ENCODE data around the gene TRIM8. TPM values are rescaled to one million over a fixed set of nuclear protein-coding genes. Genes with fewer than 3 reads are reported as not detected.

TRIM8 gene
- total RNA-seq, 1 experiment from 2014 or later: 67.3 TPM

DNA sequence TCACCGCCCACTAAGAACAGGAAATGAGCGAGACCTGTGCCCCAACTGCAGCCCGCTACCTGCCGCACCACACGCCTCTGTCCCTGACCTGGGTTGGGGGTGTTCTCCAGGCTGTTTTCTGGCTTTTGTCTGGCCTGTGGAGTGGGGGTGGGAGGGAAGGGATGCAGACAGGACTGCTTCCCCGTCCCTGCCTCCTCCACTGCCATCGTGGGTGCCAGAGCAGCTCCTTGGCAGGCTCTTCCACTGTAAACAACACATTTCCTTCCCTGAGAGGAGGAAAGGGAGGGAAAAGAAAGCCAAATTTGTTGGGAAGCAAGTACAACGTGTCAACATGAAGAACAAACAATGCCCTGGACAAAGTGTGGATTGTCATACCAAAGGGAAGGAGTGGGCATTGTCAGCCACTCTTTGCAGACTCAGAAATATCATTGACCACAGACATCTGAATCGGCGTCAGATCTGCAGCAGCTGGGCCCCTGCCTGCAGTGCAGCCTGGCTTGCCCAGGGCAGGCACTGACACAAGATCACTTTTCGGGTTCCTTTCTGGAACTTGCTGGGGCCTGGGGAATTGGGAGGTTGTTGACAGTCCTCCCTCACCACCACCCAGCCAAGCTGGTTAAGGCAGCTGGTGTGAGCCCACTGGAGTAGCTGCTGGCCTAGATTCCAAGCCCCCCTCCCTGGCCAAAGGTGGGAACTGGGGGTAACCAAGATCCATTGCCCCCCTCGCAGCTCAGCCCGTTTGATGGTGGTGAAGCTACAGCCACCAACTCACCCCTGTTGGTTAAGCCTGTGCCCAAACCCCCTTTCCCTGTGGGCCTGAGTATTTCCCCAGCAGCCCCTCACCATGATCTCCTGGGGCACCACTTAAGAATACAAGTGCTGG lies 22.6 kb upstream of the TRIM8 start:
- H3K9me3 ChIP-seq (replicated peaks): no peaks in the 10 kb centered on the region
- H3K36me3 ChIP-seq: no peaks in the 10 kb centered on the region
- peak; percentile 81 to 84 for DNase-seq
- peaks cover 45% of the 10 kb centered on the region for H3K4me1 ChIP-seq
- H3K4me3 ChIP-seq: no peak overlapping the region
- peak overlapping the region; percentile 83 for H3K27ac ChIP-seq
- no peaks in the 10 kb centered on the region for H3K27me3 ChIP-seq

GRCh38 chr10:102624094-102624493 lies 20.2 kb upstream of the TRIM8 start:
- no peaks in the 10 kb centered on the region for H3K27me3 ChIP-seq
- peaks cover 68% of the 10 kb centered on the region for H3K4me1 ChIP-seq
- DNase-seq: no peak
- H3K27ac ChIP-seq: no peak overlapping the region
- no peaks in the 10 kb centered on the region for H3K36me3 ChIP-seq
- H3K4me3 ChIP-seq: no peak overlapping the region
- no peaks in the 10 kb centered on the region for H3K9me3 ChIP-seq (replicated peaks)

- Histone ChIP-seq H3K27me3 (no peaks in the 10 kb centered on the region), H3K9me3 (replicated peaks) (no peaks in the 10 kb centered on the region), H3K4me3 (no peak overlapping the region), H3K27ac (no peak overlapping the region), H3K36me3 (no peaks in the 10 kb centered on the region), H3K4me1 (peaks cover 68% of the 10 kb centered on the region)
- no peak for DNase-seq
Measured at GRCh38 chr10:102624751-102625645, 19.3 kb upstream of the TRIM8 start.

GRCh38 chr10:102626026-102626685 lies 18.1 kb upstream of the TRIM8 start:
- Histone ChIP-seq H3K9me3 (replicated peaks) (no peaks in the 10 kb centered on the region), H3K36me3 (no peaks in the 10 kb centered on the region), H3K4me1 (peaks cover 68% of the 10 kb centered on the region), H3K27ac (no peak overlapping the region; the same call in 1 of the 2 replicates), H3K27me3 (no peaks in the 10 kb centered on the region), H3K4me3 (no peak overlapping the region)
- DNase-seq: no peak

- no peaks in the 10 kb centered on the region for H3K27me3 ChIP-seq
- H3K4me1 ChIP-seq: peaks cover 61% of the 10 kb centered on the region
- H3K27ac ChIP-seq: peak overlapping the region; percentile 90
- H3K9me3 ChIP-seq (replicated peaks): no peaks in the 10 kb centered on the region
- no peaks in the 10 kb centered on the region for H3K36me3 ChIP-seq
- no peak for DNase-seq
- peak overlapping the region; percentile 19 for H3K4me3 ChIP-seq
Measured at GRCh38 chr10:102627291-102627735, 17.0 kb upstream of the TRIM8 start.

DNA sequence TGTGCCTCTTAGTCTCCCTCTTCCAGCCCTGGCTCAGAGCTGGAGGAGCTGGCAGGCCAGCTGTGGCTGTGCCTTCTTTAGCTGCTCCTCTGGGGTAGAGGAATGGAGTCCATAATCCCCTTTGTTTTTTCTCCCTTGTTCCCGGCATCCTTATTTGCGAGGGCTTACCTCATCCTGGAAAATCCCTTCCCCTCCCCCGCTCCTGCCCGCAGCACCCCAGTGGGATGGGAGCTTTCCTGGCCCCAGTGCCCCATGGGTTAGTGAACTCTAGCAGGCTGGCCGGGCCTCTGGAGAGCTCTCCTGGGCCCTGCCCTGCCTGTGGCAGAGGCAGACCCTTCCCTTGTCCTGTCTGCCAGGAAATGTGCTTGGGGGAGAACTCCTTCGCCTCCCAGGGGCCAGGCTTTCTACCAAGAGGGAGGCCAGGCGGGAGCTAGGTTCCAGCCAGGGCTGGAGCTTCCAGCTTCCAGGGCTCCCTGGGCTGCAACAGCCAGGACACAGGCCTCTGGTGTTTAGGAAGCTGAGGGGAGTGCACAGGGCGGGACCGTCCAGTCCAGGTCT lies 16.5 kb upstream of the TRIM8 start:
- H3K9me3 ChIP-seq (replicated peaks): no peaks in the 10 kb centered on the region
- peak overlapping the region; percentile 19 for H3K4me3 ChIP-seq
- no peaks in the 10 kb centered on the region for H3K27me3 ChIP-seq
- no peaks in the 10 kb centered on the region for H3K36me3 ChIP-seq
- peak; percentile 93 for DNase-seq
- H3K4me1 ChIP-seq: peaks cover 60% of the 10 kb centered on the region
- H3K27ac ChIP-seq: peak overlapping the region; percentile 90

GRCh38 chr10:102628451-102628911 lies 15.8 kb upstream of the TRIM8 start:
- Histone ChIP-seq H3K27me3 (no peaks in the 10 kb centered on the region), H3K4me1 (peaks cover 60% of the 10 kb centered on the region), H3K4me3 (no peak overlapping the region), H3K36me3 (no peaks in the 10 kb centered on the region), H3K27ac (peak overlapping the region; percentile 90), H3K9me3 (replicated peaks) (no peaks in the 10 kb centered on the region)
- DNase-seq: peak; percentile 91 to 94

DNA sequence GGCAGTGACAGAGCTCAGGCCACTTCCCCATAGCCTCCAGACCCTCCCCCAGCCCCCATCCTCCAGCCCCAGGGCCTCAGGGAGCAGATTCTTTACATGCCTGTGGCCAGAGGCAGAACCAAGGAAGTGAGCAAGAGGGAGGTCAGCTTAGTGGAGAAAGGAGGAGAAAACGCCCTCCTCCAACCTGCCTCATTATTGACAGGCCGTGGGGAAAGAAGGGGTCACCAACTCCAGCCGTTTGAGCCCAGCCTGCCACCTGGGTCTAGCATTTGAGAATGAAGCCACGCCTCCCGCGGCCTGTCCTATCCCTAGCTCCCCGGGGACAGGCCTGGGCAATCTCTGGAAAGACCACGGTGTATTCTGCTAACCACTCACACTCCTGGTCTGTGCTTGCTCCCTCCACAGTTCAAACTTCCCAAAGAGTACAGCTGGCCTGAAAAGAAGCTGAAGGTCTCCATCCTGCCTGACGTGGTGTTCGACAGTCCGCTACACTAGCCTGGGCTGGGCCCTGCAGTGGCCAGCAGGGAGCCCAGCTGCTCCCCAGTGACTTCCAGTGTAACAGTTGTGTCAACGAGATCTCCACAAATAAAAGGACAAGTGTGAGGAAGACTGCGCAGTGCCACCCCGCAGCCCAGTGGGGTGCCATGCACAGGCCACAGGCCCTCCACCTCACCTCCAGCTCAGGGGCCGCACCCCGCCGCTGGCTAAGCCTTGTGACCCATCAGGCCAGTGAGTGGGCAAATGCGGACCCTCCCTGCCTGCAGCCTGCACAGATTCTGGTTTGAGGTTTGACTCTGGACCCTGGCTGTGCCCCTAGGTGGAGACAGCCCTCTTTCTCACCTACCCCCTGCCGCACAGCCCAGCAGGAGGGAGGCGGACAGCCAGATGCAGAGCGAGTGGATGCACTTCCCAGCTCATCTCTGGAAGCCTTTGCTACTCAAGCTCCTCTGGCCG lies 14.3 kb upstream of the TRIM8 start:
- Histone ChIP-seq H3K9me3 (replicated peaks) (no peaks in the 10 kb centered on the region), H3K27ac (peak overlapping the region; percentile 90), H3K27me3 (no peaks in the 10 kb centered on the region), H3K4me3 (no peak overlapping the region), H3K4me1 (peaks cover 60% of the 10 kb centered on the region), H3K36me3 (no peaks in the 10 kb centered on the region)
- peak; percentile 88 to 92 for DNase-seq

DNA sequence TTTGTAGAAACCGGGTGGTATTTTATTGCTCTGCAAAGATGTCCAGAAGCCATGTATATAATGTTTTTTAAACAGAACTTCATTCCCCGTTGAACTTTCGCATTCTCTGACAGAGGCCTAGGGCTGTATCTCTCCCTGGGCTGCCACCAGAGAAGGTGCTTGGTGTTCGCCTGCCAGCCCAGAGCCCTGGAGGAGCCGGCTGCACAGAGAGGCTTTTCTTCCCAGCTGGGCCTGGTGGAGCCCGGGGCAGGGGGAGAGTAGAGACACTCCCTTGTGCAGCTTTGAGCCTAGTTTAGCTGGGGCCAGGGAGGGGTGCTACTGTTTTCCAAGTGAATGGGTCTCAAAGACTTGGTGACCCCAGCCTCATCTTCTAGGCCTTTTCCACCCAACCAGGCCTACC lies 13.6 kb upstream of the TRIM8 start:
- peaks cover 59% of the 10 kb centered on the region for H3K4me1 ChIP-seq
- no peaks in the 10 kb centered on the region for H3K36me3 ChIP-seq
- no peaks in the 10 kb centered on the region for H3K27me3 ChIP-seq
- H3K9me3 ChIP-seq (replicated peaks): no peaks in the 10 kb centered on the region
- no peak for DNase-seq
- H3K4me3 ChIP-seq: no peak overlapping the region
- H3K27ac ChIP-seq: peak overlapping the region; percentile 90; the same call in 1 of the 2 replicates

- Histone ChIP-seq H3K27me3 (no peaks in the 10 kb centered on the region), H3K36me3 (no peaks in the 10 kb centered on the region), H3K9me3 (replicated peaks) (no peaks in the 10 kb centered on the region), H3K4me1 (peaks cover 48% of the 10 kb centered on the region), H3K27ac (no peak overlapping the region), H3K4me3 (no peak overlapping the region)
- DNase-seq: no peak
Measured at GRCh38 chr10:102631525-102632393, 12.5 kb upstream of the TRIM8 start.

- Histone ChIP-seq H3K27me3 (no peaks in the 10 kb centered on the region), H3K9me3 (replicated peaks) (no peaks in the 10 kb centered on the region), H3K4me3 (no peak overlapping the region), H3K27ac (no peak overlapping the region), H3K4me1 (peaks cover 40% of the 10 kb centered on the region), H3K36me3 (no peaks in the 10 kb centered on the region)
- no peak for DNase-seq
Measured at GRCh38 chr10:102632394-102633111, 11.7 kb upstream of the TRIM8 start.

- DNase-seq: no peak
- Histone ChIP-seq H3K27me3 (no peaks in the 10 kb centered on the region), H3K9me3 (replicated peaks) (no peaks in the 10 kb centered on the region), H3K4me3 (no peak overlapping the region), H3K4me1 (peaks cover 33% of the 10 kb centered on the region), H3K27ac (no peak overlapping the region), H3K36me3 (no peaks in the 10 kb centered on the region)
Measured at GRCh38 chr10:102633287-102633686, 11.0 kb upstream of the TRIM8 start.

All from SJCRH30 (cell line).